HEK293 (cell line): ENCODE results near the gene DISC1.

ENCODE experiments used
- CTCF ChIA-PET: fragments of 350-600 bp; formaldehyde crosslinking; extraction: SDS; loops from one replicate; lab custom pipeline; 2021; ENCODE audit warnings: antibody characterized with exemption; lab: Yijun Ruan, JAX
- POLR2A ChIA-PET: fragments of 300-600 bp; formaldehyde crosslinking; extraction: SDS; loops from one replicate; lab custom pipeline; 2020; ENCODE audit warnings: antibody characterized with exemption, inconsistent platforms; lab: Yijun Ruan, JAX
- H3K27ac ChIP-seq: fragments of 200-500 bp; sonication (Bioruptor generic); 2 replicates; pipeline ENCODE4 v1.5.1; 2014; ENCODE audit warnings: low read depth, low read length, control low read depth, inconsistent platforms; ENCODE audit errors: extremely low read depth
- H3K36me3 ChIP-seq, 2 experiments: fragments of 200-500 bp in 1 of 2; sonication (Bioruptor generic) in 1 of 2; 1 replicate in 1 of 2; 2 replicates in 1 of 2; pipeline ENCODE4 v1.5.1; 2014 to 2017; ENCODE audit warnings: inconsistent platforms in 2 of 2, low read length in 2 of 2; ENCODE audit not compliant: control insufficient read depth in 2 of 2, insufficient read depth in 1 of 2
- H3K4me1 ChIP-seq: fragments of 200-500 bp; sonication (Bioruptor generic); 2 replicates; pipeline ENCODE4 v1.5.1; 2014; ENCODE audit warnings: mild to moderate bottlenecking, low read length, inconsistent platforms; ENCODE audit not compliant: control insufficient read depth, insufficient read depth
- H3K4me3 ChIP-seq: 2 replicates; pipeline ENCODE4 v1.5.1; 2011; ENCODE audit warnings: low read depth, mild to moderate bottlenecking, control low read depth, low read length, moderate library complexity
- H3K9me3 ChIP-seq: fragments of 200-500 bp; sonication (Bioruptor generic); 2 replicates; pipeline ENCODE4 v1.5.1; 2014; ENCODE audit warnings: low read depth, low read length, inconsistent platforms; ENCODE audit not compliant: control insufficient read depth, insufficient read depth
- PATZ1 ChIP-seq: fragments of 450-650 bp; formaldehyde crosslinking; IDR thresholded peaks from 2 replicates; pipeline ENCODE4 v1.5.1; 2016; ENCODE audit warnings: missing biosample characterization, missing genetic modification characterization
- TCF7L2 ChIP-seq: IDR thresholded peaks from 2 replicates; pipeline ENCODE4 v1.6.1; 2011; ENCODE audit warnings: low read depth, mild to moderate bottlenecking, inconsistent platforms, low read length, moderate library complexity, borderline replicate concordance
- WT1 ChIP-seq: fragments of 450-650 bp; formaldehyde crosslinking; IDR thresholded peaks from 2 replicates; pipeline ENCODE4 v1.5.1; 2016; ENCODE audit warnings: missing biosample characterization, missing genetic modification characterization
- ZBTB7A ChIP-seq: fragments of 450-650 bp; formaldehyde crosslinking; IDR thresholded peaks from 2 replicates; pipeline ENCODE4 v1.5.1; 2016; ENCODE audit warnings: low read depth, missing biosample characterization, missing genetic modification characterization
- ZNF121 ChIP-seq: fragments of 450-650 bp; formaldehyde crosslinking; IDR thresholded peaks from 2 replicates; pipeline ENCODE4 v1.5.1; 2016; ENCODE audit warnings: missing biosample characterization, missing genetic modification characterization
- ZNF223 ChIP-seq: fragments of 450-650 bp; formaldehyde crosslinking; IDR thresholded peaks from 2 replicates; pipeline ENCODE4 v1.5.1; 2016; ENCODE audit warnings: missing biosample characterization, missing genetic modification characterization
- ZNF266 ChIP-seq: fragments of 450-650 bp; formaldehyde crosslinking; IDR thresholded peaks from 2 replicates; pipeline ENCODE4 v1.5.1; 2016; ENCODE audit warnings: missing biosample characterization, missing genetic modification characterization, low read depth
- ZNF311 ChIP-seq: fragments of 450-650 bp; formaldehyde crosslinking; IDR thresholded peaks from 2 replicates; pipeline ENCODE4 v1.5.1; 2017; ENCODE audit warnings: missing biosample characterization, missing genetic modification characterization, borderline replicate concordance
- ZNF514 ChIP-seq: fragments of 450-650 bp; formaldehyde crosslinking; IDR thresholded peaks from 2 replicates; pipeline ENCODE4 v1.5.1; 2016; ENCODE audit warnings: missing biosample characterization, missing genetic modification characterization
- ZNF529 ChIP-seq: fragments of 450-650 bp; formaldehyde crosslinking; IDR thresholded peaks from 2 replicates; pipeline ENCODE4 v1.5.1; 2017; ENCODE audit warnings: missing genetic modification characterization, missing biosample characterization; ENCODE audit not compliant: insufficient replicate concordance
- ZNF664 ChIP-seq: fragments of 450-650 bp; formaldehyde crosslinking; IDR thresholded peaks from 2 replicates; pipeline ENCODE4 v1.5.1; 2016; ENCODE audit warnings: missing biosample characterization, missing genetic modification characterization
- ZNF701 ChIP-seq: fragments of 450-650 bp; formaldehyde crosslinking; IDR thresholded peaks from 2 replicates; pipeline ENCODE4 v1.5.1; 2016; ENCODE audit warnings: missing biosample characterization, missing genetic modification characterization
- ZNF776 ChIP-seq: fragments of 450-650 bp; formaldehyde crosslinking; IDR thresholded peaks from 2 replicates; pipeline ENCODE4 v1.5.0; 2017; ENCODE audit warnings: missing biosample characterization, missing genetic modification characterization, borderline replicate concordance
- ZNF837 ChIP-seq: fragments of 450-650 bp; formaldehyde crosslinking; IDR thresholded peaks from 2 replicates; pipeline ENCODE4 v1.5.1; 2016; ENCODE audit warnings: missing biosample characterization, missing genetic modification characterization
- ZNF843 ChIP-seq: fragments of 450-650 bp; formaldehyde crosslinking; IDR thresholded peaks from 2 replicates; pipeline ENCODE4 v1.5.1; 2016; ENCODE audit warnings: missing biosample characterization, missing genetic modification characterization
- ZSCAN5A ChIP-seq: fragments of 450-650 bp; formaldehyde crosslinking; IDR thresholded peaks from 2 replicates; pipeline ENCODE4 v1.5.1; 2016; ENCODE audit warnings: missing biosample characterization, missing genetic modification characterization
- TF ChIP-seq, protein P1 (sequence below): fragments of 450-650 bp; formaldehyde crosslinking; IDR thresholded peaks from 2 replicates; pipeline ENCODE4 v1.5.1; 2016; ENCODE audit warnings: missing biosample characterization, missing genetic modification characterization, borderline replicate concordance
- TF ChIP-seq, protein P2 (sequence below): fragments of 450-650 bp; formaldehyde crosslinking; IDR thresholded peaks from 2 replicates; pipeline ENCODE4 v1.5.1; 2016; ENCODE audit warnings: missing biosample characterization, missing genetic modification characterization

DISC1 gene

GRCh38 chr1:231665101-231665500 lies 38.5 kb downstream of the DISC1 start:
- Histone ChIP-seq H3K27ac (no peak overlapping the region), H3K4me1 (no peaks in the 10 kb centered on the region), H3K36me3 (no peaks in the 10 kb centered on the region), H3K9me3 (no peaks in the 10 kb centered on the region; the same call in 1 of the 2 replicates), H3K4me3 (no peak overlapping the region)
- ChIA-PET POLR2A (no interaction called here), CTCF (interaction anchor here (0.7 to 0.8 kb wide), 3 partner anchors 8 to 308 kb away, joined by 3 to 5 read pairs (median 3); no protein-coding TSS in a partner anchor)
- TF ChIP-seq, protein P1, sequence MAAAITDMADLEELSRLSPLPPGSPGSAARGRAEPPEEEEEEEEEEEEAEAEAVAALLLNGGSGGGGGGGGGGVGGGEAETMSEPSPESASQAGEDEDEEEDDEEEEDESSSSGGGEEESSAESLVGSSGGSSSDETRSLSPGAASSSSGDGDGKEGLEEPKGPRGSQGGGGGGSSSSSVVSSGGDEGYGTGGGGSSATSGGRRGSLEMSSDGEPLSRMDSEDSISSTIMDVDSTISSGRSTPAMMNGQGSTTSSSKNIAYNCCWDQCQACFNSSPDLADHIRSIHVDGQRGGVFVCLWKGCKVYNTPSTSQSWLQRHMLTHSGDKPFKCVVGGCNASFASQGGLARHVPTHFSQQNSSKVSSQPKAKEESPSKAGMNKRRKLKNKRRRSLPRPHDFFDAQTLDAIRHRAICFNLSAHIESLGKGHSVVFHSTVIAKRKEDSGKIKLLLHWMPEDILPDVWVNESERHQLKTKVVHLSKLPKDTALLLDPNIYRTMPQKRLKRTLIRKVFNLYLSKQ (tag by site-specific recombination), result no peak
- no peak for TF ChIP-seq ZNF664 (tag by site-specific recombination)

GRCh38 chr1:231665726-231666125 lies 39.1 kb downstream of the DISC1 start:
- POLR2A ChIA-PET, result interaction anchor here (0.6 kb wide), 4 partner anchors 10 to 534 kb away, joined by 3 to 5 read pairs (median 4); no protein-coding TSS in a partner anchor
- no peaks in the 10 kb centered on the region for H3K4me1 ChIP-seq
- H3K9me3 ChIP-seq, result no peaks in the 10 kb centered on the region; the same call in 1 of the 2 replicates
- no peak for TF ChIP-seq ZNF121 (tag by site-specific recombination)
- TF ChIP-seq ZNF311 (tag by site-specific recombination), result no peak
- TF ChIP-seq, protein P2, sequence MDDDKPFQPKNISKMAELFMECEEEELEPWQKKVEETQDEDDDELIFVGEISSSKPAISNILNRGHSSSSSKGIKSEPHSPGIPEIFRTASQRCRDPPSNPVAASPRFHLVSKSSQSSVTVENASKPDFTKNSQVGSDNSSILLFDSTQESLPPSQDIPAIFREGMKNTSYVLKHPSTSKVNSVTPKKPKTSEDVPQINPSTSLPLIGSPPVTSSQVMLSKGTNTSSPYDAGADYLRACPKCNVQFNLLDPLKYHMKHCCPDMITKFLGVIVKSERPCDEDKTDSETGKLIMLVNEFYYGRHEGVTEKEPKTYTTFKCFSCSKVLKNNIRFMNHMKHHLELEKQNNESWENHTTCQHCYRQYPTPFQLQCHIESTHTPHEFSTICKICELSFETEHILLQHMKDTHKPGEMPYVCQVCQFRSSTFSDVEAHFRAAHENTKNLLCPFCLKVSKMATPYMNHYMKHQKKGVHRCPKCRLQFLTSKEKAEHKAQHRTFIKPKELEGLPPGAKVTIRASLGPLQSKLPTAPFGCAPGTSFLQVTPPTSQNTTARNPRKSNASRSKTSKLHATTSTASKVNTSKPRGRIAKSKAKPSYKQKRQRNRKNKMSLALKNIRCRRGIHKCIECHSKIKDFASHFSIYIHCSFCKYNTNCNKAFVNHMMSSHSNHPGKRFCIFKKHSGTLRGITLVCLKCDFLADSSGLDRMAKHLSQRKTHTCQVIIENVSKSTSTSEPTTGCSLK, result no peak
- no peak for TF ChIP-seq PATZ1 (tag by site-specific recombination)
- no peak for TF ChIP-seq ZSCAN5A (tag by site-specific recombination)
- no peak for TF ChIP-seq ZNF514 (tag by site-specific recombination)
- no peak for TF ChIP-seq ZNF776 (tag by site-specific recombination)
- CTCF ChIA-PET, result interaction anchor here (1.6 kb wide), 1 partner anchor 91 kb away, joined by 3 read pairs; no protein-coding TSS in a partner anchor
- H3K36me3 ChIP-seq, result no peaks in the 10 kb centered on the region
- no peak overlapping the region for H3K4me3 ChIP-seq
- H3K27ac ChIP-seq, result no peak overlapping the region

- no peaks in the 10 kb centered on the region for H3K4me1 ChIP-seq
- H3K27ac ChIP-seq, result no peak overlapping the region
- ChIA-PET CTCF (interaction anchor here (0.5 to 1.6 kb wide), 2 partner anchors 91 to 350 kb away, joined by 3 read pairs; no protein-coding TSS in a partner anchor), POLR2A (interaction anchor here (0.6 kb wide), 4 partner anchors 11 to 535 kb away, joined by 3 to 5 read pairs (median 4); no protein-coding TSS in a partner anchor)
- H3K9me3 ChIP-seq, result no peaks in the 10 kb centered on the region; the same call in 1 of the 2 replicates
- no peaks in the 10 kb centered on the region for H3K36me3 ChIP-seq
- H3K4me3 ChIP-seq, result no peak overlapping the region
- TF ChIP-seq ZNF266 (tag by site-specific recombination), result no peak
- TF ChIP-seq ZNF223 (tag by site-specific recombination), result no peak
- no peak for TF ChIP-seq TCF7L2
- no peak for TF ChIP-seq ZBTB7A
- TF ChIP-seq, protein P2, result no peak
- TF ChIP-seq ZNF701 (tag by site-specific recombination), result no peak
- TF ChIP-seq ZNF837 (tag by site-specific recombination), result no peak
- no peak for TF ChIP-seq WT1 (tag by site-specific recombination)
- TF ChIP-seq ZNF529 (tag by site-specific recombination), result no peak
- no peak for TF ChIP-seq ZNF843
Observed at GRCh38 chr1:231666220-231666936, 39.8 kb downstream of the DISC1 start.
